Mononuclear cell (primary cell): ENCODE measurements around the gene SH3BP4. TPM values are rescaled to one million over a fixed set of nuclear protein-coding genes. Genes with fewer than 3 reads are reported as not detected.

ENCODE experiments used
- H3K27me3 ChIP-seq: 2 replicates; pipeline ENCODE4 v1.6.0; 2011; ENCODE audit warnings: low read length, control low read depth; ENCODE audit not compliant: insufficient read depth
- H3K4me1 ChIP-seq: 2 replicates; pipeline ENCODE4 v1.5.1; 2011; ENCODE audit warnings: mild to moderate bottlenecking, low read length, control low read depth; ENCODE audit not compliant: insufficient read depth
- H3K4me3 ChIP-seq: 2 replicates; pipeline ENCODE4 v1.5.1; 2011; ENCODE audit warnings: mild to moderate bottlenecking, low read length, moderate library complexity
- H3K9me3 ChIP-seq: 2 replicates; pipeline ENCODE4 v1.5.1; 2011; ENCODE audit warnings: low read depth, mild to moderate bottlenecking, control low read depth, low read length
- total RNA-seq: library from RNA; depleted of rRNA; stranded (reverse); fragments of >200 nt; gene quantifications from one replicate; pipeline ENCODE4 v1.2.3, GENCODE V29; 2012

SH3BP4 gene
- total RNA-seq, 1 donor: 1.4 TPM

- no peak overlapping the region for H3K4me3 ChIP-seq
- H3K9me3 ChIP-seq: no peaks in the 10 kb centered on the region
- no peaks in the 10 kb centered on the region for H3K27me3 ChIP-seq
- peaks cover 8% of the 10 kb centered on the region for H3K4me1 ChIP-seq
These were observed 50.6 kb downstream of the SH3BP4 start for GRCh38 chr2:235002198-235003095.

DNA sequence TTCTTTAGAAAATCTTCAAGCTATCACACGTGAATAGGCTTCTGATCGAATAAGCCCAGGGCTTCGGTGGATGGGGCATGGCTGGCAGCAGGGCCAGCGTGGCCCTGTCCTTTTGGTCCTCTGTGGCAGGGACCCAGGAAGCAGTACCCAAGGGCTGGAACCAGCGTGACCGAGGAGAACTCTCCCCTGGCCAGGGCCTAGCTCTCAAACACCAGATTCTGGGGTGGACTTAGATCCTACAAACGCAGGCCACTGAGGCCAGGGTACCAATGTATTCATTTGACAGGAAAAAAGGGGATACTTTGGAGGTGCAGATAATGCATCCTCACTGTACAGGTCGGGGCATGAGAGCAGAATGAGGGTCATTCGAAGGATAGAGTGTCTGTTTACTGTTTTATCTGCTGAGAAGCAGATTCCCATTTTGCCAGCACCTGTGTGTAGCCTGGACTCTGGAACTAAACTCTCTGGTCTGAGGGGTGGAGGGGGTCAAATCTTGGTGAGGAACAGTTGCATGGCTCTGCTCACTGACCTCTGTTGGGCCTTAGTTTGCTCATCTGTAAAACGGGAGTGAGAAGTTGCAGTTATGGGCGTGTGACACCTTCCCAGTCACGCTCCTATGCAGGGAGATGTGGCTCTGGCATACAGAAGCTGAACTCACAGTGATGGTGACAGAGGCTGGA lies 51.4 kb downstream of the SH3BP4 start:
- Histone ChIP-seq H3K4me1 (peaks cover 8% of the 10 kb centered on the region), H3K27me3 (no peaks in the 10 kb centered on the region), H3K4me3 (no peak overlapping the region), H3K9me3 (no peaks in the 10 kb centered on the region)

GRCh38 chr2:235004329-235004903 lies 52.6 kb downstream of the SH3BP4 start:
- no peaks in the 10 kb centered on the region for H3K9me3 ChIP-seq
- H3K4me3 ChIP-seq: no peak overlapping the region
- H3K4me1 ChIP-seq: peaks cover 8% of the 10 kb centered on the region
- H3K27me3 ChIP-seq: no peaks in the 10 kb centered on the region

- Histone ChIP-seq H3K9me3 (no peaks in the 10 kb centered on the region), H3K4me1 (peaks cover 4% of the 10 kb centered on the region)
These were observed 53.2 kb downstream of the SH3BP4 start for GRCh38 chr2:235005023-235005422.

GRCh38 chr2:235005603-235006259 lies 53.9 kb downstream of the SH3BP4 start:
- Histone ChIP-seq H3K4me3 (no peak overlapping the region), H3K4me1 (no peaks in the 10 kb centered on the region), H3K27me3 (no peaks in the 10 kb centered on the region), H3K9me3 (no peaks in the 10 kb centered on the region)

More at GRCh38 chr2:235005023-235005422, 53.2 kb downstream of the SH3BP4 start:
- Histone ChIP-seq H3K4me3 (no peak overlapping the region), H3K27me3 (no peaks in the 10 kb centered on the region)

- Histone ChIP-seq H3K9me3 (no peaks in the 10 kb centered on the region), H3K4me3 (no peak overlapping the region), H3K4me1 (no peaks in the 10 kb centered on the region), H3K27me3 (no peaks in the 10 kb centered on the region)
These were observed 54.6 kb downstream of the SH3BP4 start for GRCh38 chr2:235006461-235006860.

GRCh38 chr2:235006986-235007385 lies 55.2 kb downstream of the SH3BP4 start:
- H3K4me3 ChIP-seq: no peak overlapping the region
- no peaks in the 10 kb centered on the region for H3K27me3 ChIP-seq
- H3K4me1 ChIP-seq: no peaks in the 10 kb centered on the region
- no peaks in the 10 kb centered on the region for H3K9me3 ChIP-seq

DNA sequence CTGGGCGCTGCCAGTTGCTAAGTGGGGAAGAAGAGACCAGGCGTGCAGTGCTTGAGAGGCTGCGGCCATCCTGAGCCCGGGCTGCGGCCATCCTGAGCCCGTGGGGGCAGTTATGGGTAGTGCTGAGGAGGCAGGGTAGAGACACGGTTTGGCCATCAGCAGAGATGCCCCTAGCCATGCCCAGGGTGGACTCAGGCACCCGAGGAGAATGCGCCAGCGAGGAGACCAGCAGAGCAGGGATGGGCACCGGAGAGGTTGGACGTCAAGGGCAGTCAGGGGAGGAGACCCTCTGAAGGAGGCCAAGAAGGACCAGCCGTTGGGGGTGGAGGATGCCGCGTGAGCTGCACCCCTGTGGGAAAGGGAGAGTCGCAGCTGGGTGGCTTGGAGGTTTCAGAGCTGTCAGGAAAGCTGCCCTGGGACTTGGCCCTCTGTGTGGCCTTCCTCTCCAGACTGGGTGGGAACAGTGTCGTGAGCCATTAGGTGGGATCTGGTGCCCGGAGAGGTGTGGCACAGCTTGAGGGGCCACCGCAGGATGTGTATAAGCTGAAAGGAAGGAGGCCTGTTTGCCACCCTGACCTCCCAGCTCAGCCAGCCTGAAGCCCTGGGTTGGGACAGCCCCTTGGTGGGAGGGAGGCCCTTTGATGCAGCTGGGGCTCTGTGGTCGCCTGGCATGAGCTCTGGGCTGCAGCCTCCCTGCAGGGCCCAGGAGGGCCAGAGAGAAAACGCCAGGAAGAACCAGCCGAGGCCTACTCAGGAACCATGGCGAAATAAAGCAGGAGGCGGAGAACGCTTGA lies 56.0 kb downstream of the SH3BP4 start:
- Histone ChIP-seq H3K4me3 (no peak overlapping the region), H3K4me1 (no peaks in the 10 kb centered on the region), H3K9me3 (no peaks in the 10 kb centered on the region), H3K27me3 (no peaks in the 10 kb centered on the region)

DNA sequence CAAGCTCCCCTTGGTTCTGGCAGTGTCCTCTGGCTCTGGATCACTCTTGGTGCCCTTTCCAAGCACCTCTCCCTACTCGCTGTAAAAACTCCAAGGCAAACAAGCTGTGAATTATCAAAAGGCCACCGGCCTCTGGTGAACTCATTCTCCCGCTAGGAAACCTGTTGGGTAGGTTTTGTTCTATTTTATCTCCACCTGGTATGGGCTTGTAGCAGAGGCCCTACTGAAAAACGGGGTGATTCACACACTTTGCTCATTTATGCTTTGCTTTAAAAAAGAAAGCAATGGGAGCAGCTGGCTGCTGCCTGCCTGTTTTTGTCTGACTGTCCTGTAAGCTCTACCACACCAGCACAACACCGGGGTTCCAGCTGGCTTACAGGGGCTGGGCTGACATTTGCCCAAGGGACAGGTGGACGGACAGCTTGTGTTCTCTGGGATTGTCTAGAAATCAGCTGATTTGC lies 56.8 kb downstream of the SH3BP4 start:
- Histone ChIP-seq H3K4me3 (no peak overlapping the region), H3K4me1 (no peaks in the 10 kb centered on the region), H3K9me3 (no peaks in the 10 kb centered on the region), H3K27me3 (no peaks in the 10 kb centered on the region)

GRCh38 chr2:235009081-235009480 lies 57.3 kb downstream of the SH3BP4 start:
- H3K27me3 ChIP-seq: no peaks in the 10 kb centered on the region
- H3K4me1 ChIP-seq: no peaks in the 10 kb centered on the region
- H3K9me3 ChIP-seq: no peaks in the 10 kb centered on the region
- no peak overlapping the region for H3K4me3 ChIP-seq

DNA sequence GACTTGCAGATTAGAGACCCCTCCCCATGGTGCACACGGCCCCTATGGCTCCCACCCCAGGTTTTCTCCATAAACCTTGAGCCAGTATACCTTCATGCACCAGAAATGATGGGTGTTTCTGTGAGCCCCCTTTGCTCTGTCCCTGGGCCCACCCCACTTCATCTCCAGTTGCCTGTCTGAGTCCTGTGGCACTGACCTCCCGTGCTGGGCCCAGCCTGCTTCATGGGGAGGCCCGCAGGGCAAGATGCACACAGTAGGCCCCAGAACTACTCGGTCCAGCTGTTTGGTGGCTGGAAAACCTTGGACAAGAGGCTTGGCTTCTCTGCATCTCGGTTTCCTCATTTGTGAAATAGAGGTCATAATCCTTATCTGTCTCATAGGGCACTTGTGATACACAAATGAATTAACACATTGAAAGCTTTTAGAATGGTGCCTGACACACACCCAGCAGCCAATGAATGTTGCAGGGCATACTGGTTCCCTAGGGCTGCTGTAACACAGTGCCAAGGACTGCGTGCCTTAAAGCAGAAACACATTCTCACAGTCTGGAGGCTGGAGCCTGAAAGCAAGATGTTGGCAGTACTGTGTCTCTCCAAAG lies 58.4 kb downstream of the SH3BP4 start:
- Histone ChIP-seq H3K4me3 (no peak overlapping the region), H3K9me3 (no peaks in the 10 kb centered on the region), H3K4me1 (no peaks in the 10 kb centered on the region), H3K27me3 (no peaks in the 10 kb centered on the region)

DNA sequence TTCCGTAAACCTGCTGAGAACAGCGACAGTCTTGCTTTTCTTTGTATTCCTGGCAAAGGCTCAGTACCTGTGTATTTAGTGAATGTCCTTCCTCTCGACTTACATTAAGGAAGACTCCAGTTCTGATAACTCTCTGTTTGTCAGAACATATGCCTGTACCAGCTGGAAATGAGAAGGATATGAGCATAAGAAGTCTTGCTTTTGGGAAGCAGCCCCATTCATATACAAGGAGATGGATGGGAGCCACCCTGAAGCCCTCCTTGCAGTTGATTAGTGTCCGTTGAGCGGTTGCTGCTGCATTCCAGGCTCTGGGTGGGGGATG lies 59.8 kb downstream of the SH3BP4 start:
- Histone ChIP-seq H3K9me3 (no peaks in the 10 kb centered on the region), H3K27me3 (no peaks in the 10 kb centered on the region), H3K4me3 (no peak overlapping the region), H3K4me1 (no peaks in the 10 kb centered on the region)

GRCh38 chr2:235011929-235012631 lies 60.3 kb downstream of the SH3BP4 start:
- no peak overlapping the region for H3K4me3 ChIP-seq
- H3K4me1 ChIP-seq: no peaks in the 10 kb centered on the region
- no peaks in the 10 kb centered on the region for H3K27me3 ChIP-seq
- H3K9me3 ChIP-seq: no peaks in the 10 kb centered on the region

GRCh38 chr2:235017441-235017840 lies 65.6 kb downstream of the SH3BP4 start:
- Histone ChIP-seq H3K9me3 (no peaks in the 10 kb centered on the region), H3K27me3 (no peaks in the 10 kb centered on the region), H3K4me1 (no peaks in the 10 kb centered on the region), H3K4me3 (no peak overlapping the region)
